HG02840 (cell line): ENCODE results near the gene KRTAP12-1.
"Not testable (repeated sequence)": the region's sequence is repeated elsewhere in the genome, so short reads cannot be mapped to it uniquely, and the experiment has no call there.

Experiments used
- ATAC-seq: cut with Tn5 transposase; IDR thresholded peaks from one replicate; pipeline ENCODE4 v1.9.1; 2021; ENCODE audit warnings: mild to moderate bottlenecking, moderate library complexity, moderate number of reproducible peaks; ENCODE audit not compliant: unreplicated experiment, low FRiP score

Gene KRTAP12-1

GRCh38 chr21:44671911-44672310 is 10.1 kb downstream of the KRTAP12-1 start:
- no peak for ATAC-seq

- no peak for ATAC-seq
Observed at GRCh38 chr21:44670642-44671432, 11.1 kb downstream of the KRTAP12-1 start.

- no peak for ATAC-seq
Observed at GRCh38 chr21:44667612-44668011, 14.4 kb downstream of the KRTAP12-1 start.

GRCh38 chr21:44666401-44667320 is 15.3 kb downstream of the KRTAP12-1 start, which contains the start of gene KRTAP12-2:
KRTAP12-2 (minus strand) TSS chr21:44666927; CDS start chr21:44666886, 41 bp downstream.
- no peak for ATAC-seq

GRCh38 chr21:44664691-44665090 is 17.3 kb downstream of the KRTAP12-1 start:
- no peak for ATAC-seq

- ATAC-seq = not testable (repeated sequence)
Observed at GRCh38 chr21:44661567-44661966, 20.4 kb downstream of the KRTAP12-1 start.

- no peak for ATAC-seq
Observed at GRCh38 chr21:44658913-44659595, 22.9 kb downstream of the KRTAP12-1 start.

GRCh38 chr21:44658541-44658910 is 23.4 kb downstream of the KRTAP12-1 start:
- ATAC-seq = no peak

- no peak for ATAC-seq
Observed at GRCh38 chr21:44657635-44658540, 24.1 kb downstream of the KRTAP12-1 start, which contains the start of gene KRTAP12-3. KRTAP12-3 (plus strand) TSS chr21:44657932; CDS start chr21:44657980, 48 bp downstream.

- ATAC-seq = no peak
Observed at GRCh38 chr21:44656868-44657267, 25.1 kb downstream of the KRTAP12-1 start.

- ATAC-seq = no peak
Observed at GRCh38 chr21:44654576-44655175, 27.3 kb downstream of the KRTAP12-1 start, which contains the start of gene KRTAP12-4. KRTAP12-4 (minus strand) TSS chr21:44654659; CDS start chr21:44654614, 45 bp downstream.

GRCh38 chr21:44653656-44654575 is 28.0 kb downstream of the KRTAP12-1 start:
- no peak for ATAC-seq

- ATAC-seq = no peak
Observed at GRCh38 chr21:44653123-44653522, 28.8 kb downstream of the KRTAP12-1 start.

- no peak for ATAC-seq
Observed at GRCh38 chr21:44650973-44651675, 30.8 kb downstream of the KRTAP12-1 start.

- no peak for ATAC-seq
Observed at GRCh38 chr21:44650265-44650972, 31.5 kb downstream of the KRTAP12-1 start.

- ATAC-seq = no peak
Observed at GRCh38 chr21:44649521-44650100, 32.4 kb downstream of the KRTAP12-1 start.
